ENCODE data around the gene PLCG2.

DNA sequence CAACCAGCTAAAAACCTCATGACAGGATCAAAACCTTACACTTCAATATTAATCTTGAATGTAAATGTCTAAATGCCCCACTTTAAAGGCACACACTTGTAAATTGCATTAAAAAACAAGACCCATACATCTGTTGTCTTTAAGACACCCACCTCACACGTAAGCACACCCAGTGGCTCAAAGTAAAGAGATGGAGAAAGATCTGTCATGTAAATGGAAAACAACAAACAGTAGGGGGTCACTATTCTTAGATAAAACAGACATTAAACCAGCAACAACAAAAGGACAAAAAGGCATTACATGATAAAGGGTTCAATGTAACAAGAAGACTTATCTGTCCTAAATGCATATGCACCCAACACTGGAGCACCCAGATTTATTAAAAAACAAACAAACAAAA lies 196.5 kb downstream of the PLCG2 start:
- TF ChIP-seq, protein P1, sequence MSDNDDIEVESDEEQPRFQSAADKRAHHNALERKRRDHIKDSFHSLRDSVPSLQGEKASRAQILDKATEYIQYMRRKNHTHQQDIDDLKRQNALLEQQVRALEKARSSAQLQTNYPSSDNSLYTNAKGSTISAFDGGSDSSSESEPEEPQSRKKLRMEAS (IDR thresholded peaks at IDR 0.05): no peak
- TF ChIP-seq CEBPB (IDR thresholded peaks at IDR 0.05) (no peak), TEAD4 (IDR thresholded peaks at IDR 0.05) (no peak)
